H7 (cell line): ENCODE data around the gene LTA4H. TPM values are rescaled to one million over a fixed set of nuclear protein-coding genes. Genes with fewer than 3 reads are reported as not detected.

Source experiments
- DNase-seq: peaks from one replicate; pipeline ENCODE4 v3.0.0; 2012
- H3K27me3 ChIP-seq: 2 replicates; pipeline ENCODE4 v1.6.0; 2011; ENCODE audit warnings: mild to moderate bottlenecking, low read length; ENCODE audit not compliant: control insufficient read depth, insufficient read depth
- H3K36me3 ChIP-seq: replicated peaks from 2 replicates; pipeline ENCODE4 v1.5.1; 2011; ENCODE audit warnings: low read length; ENCODE audit not compliant: control insufficient read depth, insufficient read depth
- H3K4me3 ChIP-seq: 2 replicates; pipeline ENCODE4 v1.5.1; 2011; ENCODE audit warnings: low read depth, mild to moderate bottlenecking, control low read depth, low read length, moderate library complexity; ENCODE audit not compliant: insufficient read depth
- total RNA-seq: library from RNA; depleted of rRNA; stranded (reverse); fragments of >200 nt; shearing (Covaris generic); gene quantifications from 2 replicates; pipeline ENCODE4 v1.2.3, GENCODE V29; 2014

LTA4H gene
- total RNA-seq, 1 experiment from 2014 or later, result 98.7 TPM

- H3K4me3 ChIP-seq, result no peak overlapping the region
- no peaks in the 10 kb centered on the region for H3K27me3 ChIP-seq
- no peak for DNase-seq
- H3K36me3 ChIP-seq, result peaks cover 9% of the 10 kb centered on the region
Observed at GRCh38 chr12:96029826-96030225, 5.6 kb downstream of the LTA4H start.

- DNase-seq, result no peak
- Histone ChIP-seq H3K27me3 (no peaks in the 10 kb centered on the region), H3K36me3 (peaks cover 9% of the 10 kb centered on the region), H3K4me3 (no peak overlapping the region)
Observed at GRCh38 chr12:96028538-96028937, 6.8 kb downstream of the LTA4H start.

- DNase-seq, result no peak
- H3K4me3 ChIP-seq, result no peak overlapping the region
- H3K36me3 ChIP-seq, result peaks cover 14% of the 10 kb centered on the region
- H3K27me3 ChIP-seq, result no peaks in the 10 kb centered on the region
Observed at GRCh38 chr12:96026331-96026730, 9.1 kb downstream of the LTA4H start.

- Histone ChIP-seq H3K36me3 (peaks cover 16% of the 10 kb centered on the region), H3K27me3 (no peaks in the 10 kb centered on the region), H3K4me3 (no peak overlapping the region)
Observed at GRCh38 chr12:96025518-96025917, 9.9 kb downstream of the LTA4H start.

GRCh38 chr12:96020314-96021003, 14.9 kb downstream of the LTA4H start:
- Histone ChIP-seq H3K36me3 (peaks cover 18% of the 10 kb centered on the region), H3K4me3 (no peak overlapping the region), H3K27me3 (no peaks in the 10 kb centered on the region)
- DNase-seq, result no peak

More at GRCh38 chr12:96025518-96025917, 9.9 kb downstream of the LTA4H start:
- DNase-seq, result no peak

GRCh38 chr12:96015672-96016071, 19.7 kb downstream of the LTA4H start:
- H3K36me3 ChIP-seq, result peaks cover 22% of the 10 kb centered on the region
- H3K27me3 ChIP-seq, result no peaks in the 10 kb centered on the region
- no peak overlapping the region for H3K4me3 ChIP-seq
- no peak for DNase-seq

GRCh38 chr12:96014943-96015599, 20.3 kb downstream of the LTA4H start:
- no peaks in the 10 kb centered on the region for H3K27me3 ChIP-seq
- DNase-seq, result no peak
- peaks cover 24% of the 10 kb centered on the region for H3K36me3 ChIP-seq
- H3K4me3 ChIP-seq, result no peak overlapping the region

- Histone ChIP-seq H3K36me3 (peaks cover 23% of the 10 kb centered on the region), H3K4me3 (no peak overlapping the region), H3K27me3 (no peaks in the 10 kb centered on the region)
- no peak for DNase-seq
Observed at GRCh38 chr12:96007729-96008128, 27.7 kb downstream of the LTA4H start.

GRCh38 chr12:96006727-96007126, 28.7 kb downstream of the LTA4H start:
- DNase-seq, result no peak
- Histone ChIP-seq H3K27me3 (no peaks in the 10 kb centered on the region), H3K4me3 (no peak overlapping the region), H3K36me3 (peaks cover 21% of the 10 kb centered on the region)

- Histone ChIP-seq H3K36me3 (peaks cover 12% of the 10 kb centered on the region), H3K4me3 (no peak overlapping the region), H3K27me3 (no peaks in the 10 kb centered on the region)
- no peak for DNase-seq
Observed at GRCh38 chr12:96000858-96001257, 34.5 kb downstream of the LTA4H start.

GRCh38 chr12:95999484-95999883, 35.9 kb downstream of the LTA4H start:
- H3K27me3 ChIP-seq, result no peaks in the 10 kb centered on the region
- no peak for DNase-seq

GRCh38 chr12:95998611-95999286, 36.6 kb downstream of the LTA4H start:
- Histone ChIP-seq H3K4me3 (no peak overlapping the region), H3K36me3 (peaks cover 5% of the 10 kb centered on the region; the same call in 1 of the 2 replicates), H3K27me3 (no peaks in the 10 kb centered on the region)
- peak; percentile 75 for DNase-seq

More at GRCh38 chr12:95999484-95999883, 35.9 kb downstream of the LTA4H start:
- peaks cover 5% of the 10 kb centered on the region; the same call in 1 of the 2 replicates for H3K36me3 ChIP-seq
- no peak overlapping the region for H3K4me3 ChIP-seq

GRCh38 chr12:95997911-95998510, 37.4 kb downstream of the LTA4H start:
- no peak overlapping the region for H3K4me3 ChIP-seq
- H3K27me3 ChIP-seq, result no peaks in the 10 kb centered on the region
- DNase-seq, result no peak
- H3K36me3 ChIP-seq, result peaks cover 5% of the 10 kb centered on the region; the same call in 1 of the 2 replicates

- DNase-seq, result no peak
- Histone ChIP-seq H3K4me3 (no peak overlapping the region), H3K36me3 (0 out of 2 replicates have a peak, but pooled peaks cover 2% of the 10 kb centered on the region), H3K27me3 (no peaks in the 10 kb centered on the region)
Observed at GRCh38 chr12:95997276-95997675, 38.1 kb downstream of the LTA4H start.
